ENCODE results near the gene CBX5.

The CBX5 gene

GRCh38 chr12:54273981-54274380 lies 5.9 kb downstream of the CBX5 start:
- no peak overlapping the region for H3K27ac ChIP-seq

GRCh38 chr12:54272214-54272613 lies 7.7 kb downstream of the CBX5 start:
- no peak overlapping the region for H3K27ac ChIP-seq
- H2AFZ ChIP-seq = no peak overlapping the region
- H3K9ac ChIP-seq = no peak overlapping the region
- no peak for TF ChIP-seq CTCF (IDR thresholded peaks at IDR 0.05)
- H3K9me3 ChIP-seq (ENCODE audit: control insufficient read depth, low read length) = no peaks in the 10 kb centered on the region
- H3K4me2 ChIP-seq (ENCODE audit: low read length) = no peak overlapping the region
- H3K4me1 ChIP-seq = no peaks in the 10 kb centered on the region
- H3K79me2 ChIP-seq = peaks cover 75% of the 10 kb centered on the region
- no peaks in the 10 kb centered on the region for H3K36me3 ChIP-seq (ENCODE audit: control insufficient read depth, insufficient read depth, low read length)
- H3K27me3 ChIP-seq (ENCODE audit: control insufficient read depth, insufficient read depth, low read length) = no peaks in the 10 kb centered on the region
- no peak overlapping the region for H3K4me3 ChIP-seq (ENCODE audit: low read depth, low read length)

More at GRCh38 chr12:54273981-54274380, 5.9 kb downstream of the CBX5 start:
- Histone ChIP-seq H3K36me3 (ENCODE audit: control insufficient read depth, insufficient read depth, low read length) (no peaks in the 10 kb centered on the region), H3K27me3 (ENCODE audit: control insufficient read depth, insufficient read depth, low read length) (no peaks in the 10 kb centered on the region), H2AFZ (no peak overlapping the region), H3K4me2 (ENCODE audit: low read length) (no peak overlapping the region), H3K4me1 (peaks cover 7% of the 10 kb centered on the region), H3K9me3 (ENCODE audit: control insufficient read depth, low read length) (no peaks in the 10 kb centered on the region), H3K9ac (no peak overlapping the region), H3K79me2 (peaks cover 66% of the 10 kb centered on the region), H3K4me3 (ENCODE audit: low read depth, low read length) (no peak overlapping the region)
- no peak for TF ChIP-seq CTCF (IDR thresholded peaks at IDR 0.05)

DNA sequence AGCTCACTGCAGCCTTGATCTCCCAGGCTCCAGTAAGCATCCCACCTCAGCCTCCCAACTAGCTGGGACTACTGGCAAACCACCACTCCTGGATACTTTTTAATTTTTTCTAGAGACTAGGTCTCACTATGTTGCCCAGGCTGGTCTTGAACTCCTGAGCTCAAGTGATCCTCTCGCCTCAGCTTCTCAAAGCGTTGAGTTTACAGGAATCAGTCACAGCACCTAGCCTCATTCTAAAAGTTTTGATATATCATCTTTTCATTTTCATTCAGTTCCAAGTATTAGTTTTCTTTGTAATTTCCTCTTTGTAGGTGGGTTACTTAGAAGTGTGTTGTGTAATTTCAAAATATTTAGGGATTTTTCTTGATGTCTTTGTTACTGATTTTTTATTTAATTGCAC lies 9.6 kb downstream of the CBX5 start:
- no peaks in the 10 kb centered on the region for H3K9me3 ChIP-seq (ENCODE audit: control insufficient read depth, low read length)
- no peak overlapping the region for H2AFZ ChIP-seq
- H3K9ac ChIP-seq = no peak overlapping the region
- no peaks in the 10 kb centered on the region for H3K27me3 ChIP-seq (ENCODE audit: control insufficient read depth, insufficient read depth, low read length)
- peaks cover 1% of the 10 kb centered on the region for H3K4me1 ChIP-seq
- no peak overlapping the region for H3K4me2 ChIP-seq (ENCODE audit: low read length)
- no peak overlapping the region for H3K4me3 ChIP-seq (ENCODE audit: low read depth, low read length)
- H3K27ac ChIP-seq = no peak overlapping the region
- peaks cover 74% of the 10 kb centered on the region for H3K79me2 ChIP-seq
- no peaks in the 10 kb centered on the region for H3K36me3 ChIP-seq (ENCODE audit: control insufficient read depth, insufficient read depth, low read length)
- TF ChIP-seq CTCF (IDR thresholded peaks at IDR 0.05) = no peak

- no peak overlapping the region for H3K27ac ChIP-seq
- H3K4me3 ChIP-seq (ENCODE audit: low read depth, low read length) = no peak overlapping the region
- no peak overlapping the region for H3K9ac ChIP-seq
- H3K36me3 ChIP-seq (ENCODE audit: control insufficient read depth, insufficient read depth, low read length) = no peaks in the 10 kb centered on the region
- H3K4me1 ChIP-seq = peaks cover 19% of the 10 kb centered on the region
- no peak overlapping the region for H2AFZ ChIP-seq
- TF ChIP-seq CTCF (IDR thresholded peaks at IDR 0.05) = no peak
- H3K4me2 ChIP-seq (ENCODE audit: low read length) = no peak overlapping the region
- H3K27me3 ChIP-seq (ENCODE audit: control insufficient read depth, insufficient read depth, low read length) = no peaks in the 10 kb centered on the region
- no peaks in the 10 kb centered on the region for H3K9me3 ChIP-seq (ENCODE audit: control insufficient read depth, low read length)
- H3K79me2 ChIP-seq = peaks cover 54% of the 10 kb centered on the region
Measured at GRCh38 chr12:54266852-54267251, 13.1 kb downstream of the CBX5 start.

- Histone ChIP-seq H3K4me1 (peaks cover 33% of the 10 kb centered on the region), H3K4me3 (ENCODE audit: low read depth, low read length) (no peak overlapping the region), H3K27ac (no peak overlapping the region), H3K4me2 (ENCODE audit: low read length) (no peak overlapping the region), H3K36me3 (ENCODE audit: control insufficient read depth, insufficient read depth, low read length) (no peaks in the 10 kb centered on the region), H3K9me3 (ENCODE audit: control insufficient read depth, low read length) (no peaks in the 10 kb centered on the region), H3K27me3 (ENCODE audit: control insufficient read depth, insufficient read depth, low read length) (no peaks in the 10 kb centered on the region), H3K79me2 (peaks cover 46% of the 10 kb centered on the region), H2AFZ (no peak overlapping the region), H3K9ac (no peak overlapping the region)
- TF ChIP-seq CTCF (IDR thresholded peaks at IDR 0.05) = no peak
Measured at GRCh38 chr12:54265364-54265812, 14.5 kb downstream of the CBX5 start.
